GM19455 (cell line): ENCODE data around the gene TSPAN1.

ENCODE experiments used
- ATAC-seq: cut with Tn5 transposase; IDR thresholded peaks from one replicate; pipeline ENCODE4 v1.9.1; 2021; ENCODE audit not compliant: unreplicated experiment

The TSPAN1 gene, protein sequence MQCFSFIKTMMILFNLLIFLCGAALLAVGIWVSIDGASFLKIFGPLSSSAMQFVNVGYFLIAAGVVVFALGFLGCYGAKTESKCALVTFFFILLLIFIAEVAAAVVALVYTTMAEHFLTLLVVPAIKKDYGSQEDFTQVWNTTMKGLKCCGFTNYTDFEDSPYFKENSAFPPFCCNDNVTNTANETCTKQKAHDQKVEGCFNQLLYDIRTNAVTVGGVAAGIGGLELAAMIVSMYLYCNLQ

DNA sequence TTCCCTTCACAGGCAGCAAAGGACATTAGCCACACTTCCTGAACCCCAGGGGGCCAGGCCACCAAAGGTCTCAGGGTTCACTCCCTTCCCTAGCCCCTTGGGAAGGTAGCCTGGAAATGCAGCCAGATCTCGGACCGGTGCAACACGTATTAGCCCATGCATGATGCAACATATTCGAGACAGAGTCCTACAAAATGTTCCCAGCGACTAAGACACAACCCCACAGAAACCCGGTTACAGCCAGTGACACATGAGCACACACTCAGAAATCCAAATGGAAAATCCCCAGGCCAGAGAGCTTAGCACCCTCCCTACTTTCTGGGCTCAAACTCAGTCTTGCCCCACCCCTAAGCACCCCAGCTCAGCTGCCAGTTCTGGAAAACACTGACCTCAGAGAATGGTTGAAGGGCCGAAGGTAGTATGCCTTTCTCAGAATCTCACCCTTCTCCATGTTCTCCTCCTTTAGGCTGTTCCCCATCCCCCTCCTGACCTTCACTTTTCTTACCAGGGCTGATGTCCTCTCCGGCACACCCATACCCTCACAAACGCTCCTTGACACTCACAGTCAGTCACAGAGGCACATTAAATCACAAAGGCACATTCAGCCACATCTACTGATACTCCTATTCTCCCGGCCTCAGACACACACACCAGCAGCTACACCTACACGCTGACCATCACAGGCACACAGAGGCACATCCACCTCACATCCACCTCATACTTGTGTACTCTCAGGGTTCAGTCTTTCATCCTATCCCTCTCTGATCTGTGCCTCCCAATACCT, at the start of gene TSPAN1:
Gene TSPAN1, plus strand, starts transcription at position 640 of the 784 bp plus-strand sequence. CDS start 6,021 bp downstream, outside the sequence.
- no peak for ATAC-seq

DNA sequence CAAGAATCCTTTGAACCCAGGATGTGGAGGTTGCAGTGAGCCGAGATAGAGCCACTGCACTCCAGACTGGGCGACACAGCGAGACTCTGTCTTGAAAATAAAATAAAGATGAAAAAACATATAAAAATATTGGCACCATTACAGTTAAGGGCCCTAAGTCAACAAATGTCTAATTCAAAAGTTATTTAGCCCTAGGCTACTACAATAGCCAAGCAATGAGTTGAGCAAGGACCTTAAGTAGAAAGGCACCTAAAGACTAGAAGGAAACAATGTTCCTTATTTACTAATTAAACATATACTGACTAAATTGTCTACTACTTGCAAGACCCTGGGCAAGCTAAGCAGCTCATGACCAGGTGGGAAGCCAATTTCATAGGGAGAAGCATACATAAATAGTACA, 46.5 kb upstream of the TSPAN1 start:
- no peak for ATAC-seq

DNA sequence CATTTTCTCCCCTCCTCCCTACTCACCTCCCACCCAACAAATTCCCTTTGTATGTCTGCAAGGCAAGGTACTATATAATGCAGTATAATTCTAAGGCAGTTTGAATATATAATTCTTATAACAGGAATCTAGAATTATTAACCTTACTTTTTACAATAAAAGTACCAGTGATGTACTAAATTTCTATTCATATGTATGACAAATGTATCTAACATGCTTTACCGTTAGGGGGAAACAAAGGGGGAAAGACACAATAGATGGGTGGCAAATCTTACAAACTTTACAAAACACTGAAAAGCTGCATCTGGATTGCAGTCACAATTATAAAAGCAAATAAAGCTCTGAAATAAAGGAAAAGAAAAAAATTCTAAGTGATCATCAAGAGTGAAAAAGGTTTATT, 44.8 kb upstream of the TSPAN1 start:
- no peak for ATAC-seq

DNA sequence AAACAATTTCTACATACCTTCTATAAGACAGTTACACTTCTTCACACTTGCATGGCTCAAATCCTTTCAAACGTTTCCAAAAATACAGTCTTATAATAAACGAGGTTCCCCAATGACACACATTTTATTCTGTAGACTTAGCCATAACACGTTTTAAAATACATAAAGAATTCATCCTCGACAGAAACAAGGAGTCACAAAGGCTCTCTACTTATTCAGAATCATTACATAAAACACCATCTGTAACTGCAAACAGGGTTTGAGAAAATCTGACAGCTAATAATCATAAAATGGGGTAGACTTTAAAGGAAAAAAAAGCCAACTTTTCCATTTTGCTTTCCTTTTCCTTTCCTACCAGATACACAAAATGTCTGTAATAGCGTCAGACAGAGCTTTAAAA, 44.3 kb upstream of the TSPAN1 start:
- ATAC-seq = no peak

DNA sequence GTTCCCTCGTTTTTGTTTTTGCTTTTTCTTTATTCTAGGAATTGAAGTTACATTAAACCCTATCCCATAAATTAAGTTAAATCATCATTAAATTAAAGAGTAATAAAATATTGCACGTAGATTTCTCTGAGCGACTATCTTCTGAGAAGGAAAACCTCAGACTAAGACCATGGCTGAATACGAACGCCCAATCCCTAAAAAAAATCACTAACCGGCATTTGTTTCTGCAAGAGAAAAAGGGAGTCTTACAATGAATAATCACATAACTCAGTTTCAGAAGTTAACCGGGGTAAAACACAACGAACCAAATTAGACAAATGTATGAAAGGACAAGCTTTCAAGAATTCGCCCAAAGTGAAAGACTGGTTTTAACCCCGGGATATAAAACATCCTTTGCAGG, 43.8 kb upstream of the TSPAN1 start:
- ATAC-seq = no peak

DNA sequence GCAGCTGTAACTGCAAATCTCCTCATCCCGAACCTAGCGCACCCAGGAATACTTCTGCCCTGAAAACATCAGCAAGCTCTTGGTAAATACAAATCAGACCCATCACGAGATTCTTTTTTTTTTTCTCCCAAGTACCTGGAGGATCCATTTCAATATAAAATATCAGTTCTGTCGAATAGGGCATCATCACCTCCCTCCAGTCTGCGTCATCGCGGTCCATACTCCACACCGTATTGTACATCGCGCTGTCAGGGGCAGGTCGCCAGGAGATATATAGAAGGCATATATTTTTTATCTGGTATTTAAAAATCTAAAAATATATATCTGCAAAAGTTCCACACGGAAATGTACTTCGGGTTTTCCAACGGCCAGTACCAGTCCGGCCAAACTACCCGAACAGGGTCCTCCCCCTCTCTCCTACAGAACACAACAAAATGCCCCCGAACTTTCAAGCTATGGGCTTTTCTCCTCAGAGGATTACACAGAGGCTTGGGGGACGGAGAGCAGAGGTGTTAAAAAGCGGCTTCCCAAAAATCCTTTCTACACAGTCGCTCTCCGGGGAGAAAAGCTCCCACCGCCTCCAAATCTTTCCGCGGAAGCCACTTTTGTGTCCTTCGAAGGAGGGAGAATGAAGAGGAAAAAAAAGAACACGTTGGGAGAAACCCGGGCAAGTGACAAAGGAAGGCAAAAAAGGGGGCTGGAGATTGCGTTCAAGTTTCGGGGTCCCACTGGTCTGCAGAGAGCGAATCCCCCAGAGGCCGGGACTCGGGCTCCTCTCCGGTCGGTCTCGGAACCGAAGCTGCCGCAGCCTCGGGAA, 43.0 kb upstream of the TSPAN1 start:
- ATAC-seq = no peak

DNA sequence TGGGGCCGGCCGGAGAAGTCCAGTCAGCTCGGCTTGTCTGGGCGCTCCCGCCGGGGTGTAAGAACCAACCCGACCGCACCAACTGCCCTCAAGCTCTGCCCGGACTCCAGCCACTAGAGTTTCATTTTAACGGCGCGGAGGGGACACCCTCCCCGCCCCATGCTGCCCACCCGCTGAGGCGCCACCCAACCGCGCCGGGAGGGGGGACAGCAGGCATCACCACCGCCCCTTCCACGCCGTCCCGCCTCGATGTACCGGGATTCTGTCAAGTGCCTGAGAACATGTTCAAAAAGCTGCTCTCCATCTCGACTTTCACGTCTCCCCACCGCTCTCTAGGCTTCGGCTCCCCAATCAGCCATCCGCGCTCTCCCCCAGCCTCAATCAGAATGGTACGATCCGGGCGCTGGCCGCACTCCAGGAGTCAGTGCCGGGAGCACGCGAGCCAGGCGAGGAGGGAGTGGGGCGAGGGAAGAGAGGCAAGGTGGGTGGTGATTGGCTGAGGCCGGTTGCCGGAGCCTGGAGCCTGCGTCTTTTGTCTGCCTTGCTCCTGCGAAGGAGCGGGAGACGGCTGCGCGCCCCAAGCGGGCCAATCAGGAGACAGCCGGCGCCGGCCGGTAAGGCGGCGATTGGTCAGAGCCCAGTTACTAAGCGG, 42.2 kb upstream of the TSPAN1 start, which contains the start of gene PIK3R3:
Gene PIK3R3, minus strand, starts transcription at position 101 of the 652 bp plus-strand sequence. CDS start 677 bp downstream, outside the sequence.
- peak; percentile 89 for ATAC-seq

DNA sequence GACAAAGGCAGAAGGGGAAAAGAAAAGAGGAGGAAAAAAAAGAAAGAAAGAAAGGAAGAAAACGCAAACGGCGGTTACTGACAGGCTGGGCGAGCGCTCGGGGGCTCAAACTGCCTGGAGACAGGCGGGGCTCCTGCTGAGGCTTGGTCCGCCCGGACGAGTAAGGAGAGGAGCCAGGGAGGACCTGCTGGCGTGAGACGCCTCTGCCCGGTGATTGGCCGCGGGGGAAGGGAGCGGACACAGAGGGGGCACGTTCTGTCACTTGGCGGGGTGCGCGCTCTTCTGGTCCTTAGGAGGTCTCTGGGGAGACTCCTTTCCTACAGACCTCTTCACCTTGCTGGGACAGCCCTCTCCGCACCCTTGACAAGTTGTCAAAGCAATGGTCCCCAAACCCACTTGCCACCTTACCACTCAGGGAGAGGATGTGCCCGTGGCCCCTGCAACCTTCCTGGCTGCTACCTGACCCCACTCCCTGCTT, 41.7 kb upstream of the TSPAN1 start:
- ATAC-seq = peak; percentile 55

DNA sequence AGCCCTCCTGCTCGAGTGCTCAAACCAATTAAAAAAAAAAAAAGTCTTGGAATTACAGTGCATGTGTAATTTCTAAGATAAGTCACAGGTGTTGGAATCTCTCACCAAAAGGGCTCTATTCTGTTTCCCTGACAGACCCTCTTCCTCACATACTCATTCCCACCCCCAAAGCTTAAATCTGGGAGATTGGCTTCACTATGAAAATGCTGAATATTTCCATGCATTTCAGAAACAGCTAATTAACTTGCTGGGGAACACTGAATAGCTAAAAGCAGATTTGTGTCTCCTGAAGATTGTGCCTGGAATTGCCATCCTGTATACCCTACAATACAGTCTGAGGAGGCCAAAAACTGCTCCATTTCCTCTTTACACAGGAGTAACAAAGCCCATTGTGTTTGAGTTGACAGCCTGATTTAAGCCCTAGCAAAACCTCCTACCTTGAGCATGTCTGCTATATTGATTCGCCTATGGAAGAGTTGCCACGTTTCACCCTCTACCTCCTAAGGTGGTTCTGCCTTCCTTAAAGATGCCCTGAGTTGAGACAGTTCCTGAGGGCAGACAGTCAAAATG, 41.0 kb upstream of the TSPAN1 start:
- ATAC-seq = no peak

DNA sequence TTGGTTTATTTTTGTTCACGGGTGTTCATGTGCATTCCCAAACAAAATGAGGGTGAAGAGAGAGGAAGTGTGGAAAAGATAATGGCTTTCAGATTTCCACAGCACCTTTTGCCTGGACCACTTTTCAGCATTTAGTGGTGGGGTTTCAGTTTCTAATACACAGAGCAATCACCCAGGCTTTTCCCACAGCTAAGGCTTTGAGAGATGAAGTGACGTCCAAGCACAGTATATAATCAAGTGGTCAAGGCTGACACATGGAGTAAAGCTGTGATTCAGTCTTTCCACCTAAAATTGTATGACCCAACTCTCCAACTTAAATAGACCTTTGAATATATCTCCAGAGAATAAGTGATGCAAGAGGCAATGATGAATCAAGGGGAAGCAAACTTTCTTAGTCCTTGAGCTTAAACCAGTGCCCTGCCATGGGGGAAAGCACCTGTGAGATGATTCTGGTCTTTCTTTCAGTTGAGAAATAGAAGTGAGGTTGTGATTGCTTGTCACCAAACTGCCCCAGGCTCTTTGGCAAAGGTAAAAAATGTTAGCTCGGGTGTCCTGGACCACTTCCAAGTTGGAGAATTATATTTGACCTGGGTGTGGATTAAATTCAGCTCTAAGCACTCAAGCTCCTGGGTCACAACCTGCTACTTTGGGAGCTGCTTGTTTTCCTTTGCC, 40.1 kb upstream of the TSPAN1 start:
- no peak for ATAC-seq

DNA sequence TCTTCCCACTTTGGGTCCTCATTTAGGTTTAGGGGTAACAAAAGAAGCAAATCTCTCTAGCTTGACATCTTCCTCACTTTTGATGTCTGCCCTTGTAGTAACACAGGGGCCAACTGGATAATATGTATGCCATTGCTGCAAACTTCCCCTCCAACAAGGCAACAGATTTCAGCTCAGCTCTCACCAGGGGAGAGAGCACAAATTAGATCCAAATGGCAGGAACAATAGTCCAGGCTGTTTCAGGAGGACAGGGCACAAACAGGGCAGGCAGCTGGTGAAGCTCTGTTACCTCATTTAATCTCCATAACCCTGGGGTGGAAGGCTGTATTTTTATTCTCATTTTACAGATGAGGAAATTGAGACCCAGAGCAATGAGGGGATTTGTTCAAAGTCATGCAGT, 38.2 kb upstream of the TSPAN1 start:
- ATAC-seq = no peak

DNA sequence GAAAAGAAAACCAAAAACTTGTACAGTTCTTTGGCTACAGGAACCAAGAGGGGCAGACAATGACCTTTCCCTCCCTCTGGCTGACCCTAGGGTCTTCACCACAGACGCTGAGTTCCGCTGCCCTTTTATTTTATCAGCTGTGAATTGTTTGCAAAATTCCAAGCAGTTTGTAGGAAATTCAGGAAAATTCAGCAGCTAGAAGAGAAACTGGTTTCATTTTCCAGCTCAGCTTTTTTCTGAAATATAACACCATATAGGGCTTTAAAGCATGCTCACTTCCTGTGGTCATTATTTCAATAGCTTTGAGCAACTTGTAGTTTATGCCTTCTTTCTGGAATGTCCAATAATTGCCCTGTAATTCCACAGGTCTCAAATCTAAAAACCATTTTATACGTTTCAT, 37.0 kb upstream of the TSPAN1 start:
- no peak for ATAC-seq

DNA sequence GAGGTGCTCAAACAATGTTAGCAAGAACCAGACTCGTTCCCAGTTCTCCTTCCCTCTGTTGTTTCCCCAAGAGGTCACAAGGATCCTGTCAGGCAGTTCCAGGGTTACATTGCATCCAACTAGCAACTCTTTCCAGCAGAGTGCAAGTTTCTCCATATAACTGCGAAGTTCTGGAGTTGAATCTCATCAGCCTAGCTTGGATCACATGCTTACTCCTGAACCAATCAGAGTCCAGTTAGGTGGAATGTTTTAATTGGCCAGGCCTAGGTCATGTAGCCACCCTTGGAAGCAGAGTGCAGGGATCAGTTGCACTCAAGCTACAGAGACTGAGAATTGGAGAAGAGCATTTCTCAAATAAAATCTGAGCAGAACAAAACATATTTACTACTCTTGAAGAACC, 26.6 kb upstream of the TSPAN1 start:
- ATAC-seq = no peak

DNA sequence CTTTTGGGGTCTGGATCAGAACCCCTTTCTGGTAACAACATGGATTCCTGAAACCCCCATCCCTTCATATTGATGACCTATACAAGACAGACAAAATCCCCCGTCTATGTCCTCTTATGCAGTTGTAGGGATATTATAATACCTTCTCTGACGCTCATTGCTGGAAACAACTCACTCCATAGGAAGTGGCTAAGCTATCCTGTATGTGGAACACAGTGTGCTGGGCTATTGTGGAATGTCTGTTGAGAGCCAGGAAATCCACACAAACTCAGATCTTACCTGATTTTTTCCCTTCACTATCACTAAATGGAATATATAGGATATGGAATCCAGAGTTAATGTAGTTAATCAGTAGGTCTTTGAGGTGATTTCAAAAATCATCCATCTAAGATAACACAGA, 24.8 kb upstream of the TSPAN1 start:
- ATAC-seq = no peak

DNA sequence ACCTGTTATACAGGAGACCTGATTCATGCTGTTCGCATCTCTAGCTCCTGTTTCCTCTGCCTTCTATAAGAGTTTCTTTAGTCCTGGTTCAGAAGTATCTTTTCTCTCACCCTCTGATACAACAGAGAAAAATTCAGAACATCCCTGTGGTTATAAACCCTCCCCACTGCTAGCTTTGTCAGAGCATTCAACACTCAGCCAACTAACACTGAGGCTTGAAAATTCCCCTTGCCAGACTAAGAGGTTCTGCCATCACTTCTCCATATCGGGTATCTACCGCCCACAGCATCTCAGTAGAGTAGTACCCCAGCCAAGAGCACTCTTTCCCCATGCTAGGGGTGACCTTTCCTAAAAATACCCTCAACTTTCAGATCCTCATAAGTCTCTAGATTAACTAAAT, 22.9 kb upstream of the TSPAN1 start:
- ATAC-seq = no peak

DNA sequence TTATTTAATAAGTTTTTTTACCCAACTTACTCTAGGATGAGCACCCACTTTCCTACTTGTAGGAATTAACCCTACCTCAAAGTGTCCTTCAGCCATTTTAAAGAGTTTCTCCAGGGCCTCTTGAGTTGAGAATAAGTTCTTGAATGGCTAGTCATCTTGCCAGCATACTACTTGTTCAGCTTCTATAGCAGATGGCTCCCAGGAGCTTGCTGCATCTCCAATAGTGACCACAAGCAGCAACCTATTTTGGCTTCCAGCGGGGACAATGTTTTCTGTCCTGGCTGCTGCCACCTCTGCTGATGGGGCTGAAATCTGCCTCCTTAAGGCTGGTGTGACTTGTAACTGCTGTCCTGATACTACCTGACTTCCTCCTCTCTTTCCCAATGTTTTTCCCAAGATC, 21.7 kb upstream of the TSPAN1 start:
- no peak for ATAC-seq

DNA sequence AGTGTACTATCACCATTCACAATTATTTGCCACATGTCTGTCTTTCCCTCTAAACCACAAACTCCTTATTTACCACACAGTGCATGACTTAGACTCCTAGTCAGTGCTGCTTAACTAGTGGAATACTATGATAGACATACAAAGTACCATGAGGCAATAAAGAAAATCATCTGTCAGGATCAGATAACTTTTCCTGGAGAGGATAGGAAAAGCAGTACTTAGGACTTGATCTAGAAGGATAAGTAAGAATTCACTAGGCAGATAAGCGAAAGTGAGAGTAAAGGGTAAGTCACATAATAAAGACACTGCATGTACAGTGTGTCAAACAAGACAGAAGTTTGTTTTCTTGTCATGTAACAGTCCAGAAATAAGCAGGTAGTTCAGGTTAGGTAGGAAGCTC, 21.2 kb upstream of the TSPAN1 start:
- ATAC-seq = no peak

DNA sequence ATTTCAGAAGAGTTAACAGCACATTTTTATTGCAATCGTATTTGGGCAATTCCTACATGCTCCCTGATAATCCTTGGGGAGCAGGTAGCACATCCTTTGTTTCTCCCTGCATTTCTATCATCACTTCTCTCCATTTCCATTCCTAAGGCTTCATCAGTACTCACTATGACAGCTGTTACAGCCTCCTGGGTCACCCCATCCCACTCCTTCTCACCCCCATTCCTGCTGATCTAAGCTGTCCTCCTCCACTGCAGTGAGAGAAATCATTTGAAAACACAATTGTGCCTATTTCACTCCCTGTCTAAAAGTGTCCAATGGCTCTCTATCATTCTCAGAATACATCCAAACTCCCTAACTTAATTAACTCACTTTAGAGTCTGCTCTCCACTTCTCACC, 17.0 kb upstream of the TSPAN1 start:
- ATAC-seq = no peak

DNA sequence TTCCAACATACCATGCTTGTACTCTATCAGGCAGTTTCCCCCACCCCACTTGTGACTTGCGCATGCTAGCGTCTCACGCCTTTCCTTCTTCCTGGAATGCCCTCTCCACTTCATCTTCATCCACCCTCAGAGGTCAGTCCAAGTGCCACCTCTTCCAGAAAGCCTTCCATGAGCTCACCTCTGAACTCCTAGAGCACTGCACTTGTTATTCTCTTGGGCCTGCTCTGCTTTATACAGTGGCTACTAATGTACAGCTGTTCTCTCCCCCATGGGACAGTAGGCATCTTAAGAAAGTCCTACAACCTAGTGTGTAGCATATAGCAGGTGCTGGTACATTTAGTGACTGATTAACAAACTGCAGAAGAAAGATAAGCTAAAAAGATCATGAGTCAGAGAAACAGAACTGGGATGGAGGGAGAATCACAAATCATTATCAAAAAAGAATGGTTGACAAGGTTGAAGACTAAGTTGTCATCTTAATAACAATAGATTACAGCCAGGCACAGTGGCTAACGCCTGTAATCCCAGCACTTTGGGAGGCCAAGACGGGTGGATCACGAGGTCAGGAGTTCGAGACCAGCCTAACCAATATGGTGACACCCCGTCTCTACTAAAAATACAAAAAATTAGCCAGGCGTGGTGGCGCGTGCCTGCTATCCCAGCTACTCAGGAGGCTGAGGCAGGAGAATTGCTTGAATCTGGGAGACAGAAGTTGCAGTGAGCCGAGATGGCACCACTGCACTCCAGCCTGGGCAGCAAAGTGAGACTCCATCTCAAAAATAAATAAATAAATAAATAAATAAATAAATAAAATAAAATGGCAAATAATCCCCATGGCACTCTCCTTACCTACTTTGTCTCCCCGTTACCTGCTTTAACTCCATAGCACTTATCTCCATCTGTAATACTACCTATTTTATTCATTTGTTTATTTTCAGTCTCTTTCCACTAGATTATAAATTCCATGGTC, 16.3 kb upstream of the TSPAN1 start:
- no peak for ATAC-seq
